Activated CD4-positive, alpha-beta memory T cell treated with anti-CD3 and anti-CD28 coated beads, Interleukin-2, amount 10 ng/mL, durations not matched to agents 7 days and 5 days (primary cell): ENCODE results near the gene YARS1. TPM values are rescaled to one million over a fixed set of nuclear protein-coding genes. Genes with fewer than 3 reads are reported as not detected.

Source experiments
- CTCF ChIA-PET: fragments of 350-600 bp; sonication (Branson Sonifier 250); formaldehyde crosslinking; loops from one replicate; lab custom pipeline; 2021; ENCODE audit warnings: antibody characterized with exemption, inconsistent platforms; lab: Charles Lee
- POLR2A ChIA-PET: fragments of 350-600 bp; sonication (Branson Sonifier 250); formaldehyde crosslinking; loops from one replicate; lab custom pipeline; 2021; ENCODE audit warnings: antibody characterized with exemption; lab: Charles Lee
- DNase-seq: peaks from one replicate; pipeline ENCODE4 v3.0.0-alpha.2; 2020
- H3K27ac Mint-ChIP-seq: one replicate; pipeline ENCODE4 v1.8.0; 2021; ENCODE audit warnings: mild to moderate bottlenecking, mixed read lengths
- H3K27me3 Mint-ChIP-seq: one replicate; pipeline ENCODE4 v1.8.0; 2021; ENCODE audit warnings: mixed read lengths
- H3K36me3 Mint-ChIP-seq: one replicate; pipeline ENCODE4 v1.8.0; 2021; ENCODE audit warnings: low read depth, mixed read lengths
- H3K4me1 Mint-ChIP-seq: one replicate; pipeline ENCODE4 v1.8.0; 2021; ENCODE audit warnings: mixed read lengths
- H3K4me3 Mint-ChIP-seq: one replicate; pipeline ENCODE4 v1.8.0; 2021; ENCODE audit warnings: mild to moderate bottlenecking, mixed read lengths
- H3K9me3 Mint-ChIP-seq: one replicate; pipeline ENCODE4 v1.8.0; 2021; ENCODE audit warnings: mixed read lengths
- total RNA-seq, 2 experiments: library from RNA; stranded (reverse); gene quantifications; one replicate each; pipeline ENCODE4 v1.2.3, GENCODE V29; 2021

YARS1 gene
- total RNA-seq, 2 experiments from 2014 or later: 204 to 214 TPM

DNA sequence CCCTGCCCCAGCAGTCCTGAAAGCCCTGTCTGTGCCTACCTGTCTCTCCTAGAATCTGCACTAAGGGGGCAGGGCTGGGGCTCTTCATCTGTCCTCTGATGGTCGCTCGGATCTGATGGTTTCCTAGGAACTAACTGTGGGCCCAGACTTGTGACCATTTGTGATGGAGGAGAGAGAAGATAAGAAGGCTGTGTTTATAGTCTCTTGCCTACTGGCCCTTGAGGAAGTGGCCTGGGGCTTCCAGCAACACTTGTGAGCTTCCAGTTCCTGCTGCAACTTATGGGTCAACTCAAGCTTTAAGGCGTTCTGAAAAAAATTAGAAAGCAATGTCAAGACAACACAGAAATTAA lies 61.4 kb downstream of the YARS1 start:
- H3K9me3 Mint-ChIP-seq: no peaks in the 10 kb centered on the region
- peaks cover 11% of the 10 kb centered on the region for H3K4me1 Mint-ChIP-seq
- no peaks in the 10 kb centered on the region for H3K36me3 Mint-ChIP-seq
- DNase-seq: no peak
- peaks cover 43% of the 10 kb centered on the region for H3K27me3 Mint-ChIP-seq
- H3K4me3 Mint-ChIP-seq: no peak overlapping the region
- ChIA-PET CTCF (no interaction called here), POLR2A (no interaction called here)
- no peak overlapping the region for H3K27ac Mint-ChIP-seq

DNA sequence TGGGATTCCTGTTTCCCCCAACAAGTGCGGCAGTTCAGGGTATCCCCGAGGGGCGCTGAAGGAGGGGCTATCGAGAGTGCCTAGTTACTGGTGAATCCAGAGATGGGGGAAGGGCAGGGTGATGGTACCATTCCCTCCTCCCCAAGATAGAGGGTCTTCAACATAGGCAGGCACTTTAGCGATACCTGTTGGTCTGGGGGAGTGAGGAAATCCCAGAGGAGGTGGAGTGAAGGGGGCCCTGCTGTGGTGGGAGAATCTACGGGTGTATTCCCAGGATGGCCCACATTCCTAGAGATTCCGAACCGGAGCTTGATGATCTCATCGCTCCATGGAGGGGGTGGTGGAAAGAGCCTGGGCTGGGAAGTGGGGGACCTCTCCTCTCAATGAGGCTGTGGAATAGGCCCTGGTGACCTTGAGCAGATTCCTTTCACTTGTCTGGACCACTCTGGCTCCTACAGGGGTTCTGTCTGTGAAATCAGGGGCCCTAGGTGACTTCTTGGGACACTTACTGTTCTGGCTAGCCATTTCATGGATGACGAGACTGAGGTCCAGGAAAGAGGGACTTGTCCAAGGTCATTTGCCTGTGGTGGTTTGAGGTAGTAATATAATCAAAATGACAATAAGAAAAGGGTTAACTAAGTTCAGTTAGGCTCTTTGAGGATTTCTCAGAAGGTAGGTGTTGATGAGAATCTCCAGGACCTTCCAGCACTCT lies 61.9 kb downstream of the YARS1 start:
- H3K27me3 Mint-ChIP-seq: peaks cover 43% of the 10 kb centered on the region
- no peak overlapping the region for H3K27ac Mint-ChIP-seq
- no peak for DNase-seq
- CTCF ChIA-PET: no interaction called here
- POLR2A ChIA-PET: no interaction called here
- peaks cover 11% of the 10 kb centered on the region for H3K4me1 Mint-ChIP-seq
- H3K36me3 Mint-ChIP-seq: no peaks in the 10 kb centered on the region
- H3K9me3 Mint-ChIP-seq: no peaks in the 10 kb centered on the region
- no peak overlapping the region for H3K4me3 Mint-ChIP-seq

DNA sequence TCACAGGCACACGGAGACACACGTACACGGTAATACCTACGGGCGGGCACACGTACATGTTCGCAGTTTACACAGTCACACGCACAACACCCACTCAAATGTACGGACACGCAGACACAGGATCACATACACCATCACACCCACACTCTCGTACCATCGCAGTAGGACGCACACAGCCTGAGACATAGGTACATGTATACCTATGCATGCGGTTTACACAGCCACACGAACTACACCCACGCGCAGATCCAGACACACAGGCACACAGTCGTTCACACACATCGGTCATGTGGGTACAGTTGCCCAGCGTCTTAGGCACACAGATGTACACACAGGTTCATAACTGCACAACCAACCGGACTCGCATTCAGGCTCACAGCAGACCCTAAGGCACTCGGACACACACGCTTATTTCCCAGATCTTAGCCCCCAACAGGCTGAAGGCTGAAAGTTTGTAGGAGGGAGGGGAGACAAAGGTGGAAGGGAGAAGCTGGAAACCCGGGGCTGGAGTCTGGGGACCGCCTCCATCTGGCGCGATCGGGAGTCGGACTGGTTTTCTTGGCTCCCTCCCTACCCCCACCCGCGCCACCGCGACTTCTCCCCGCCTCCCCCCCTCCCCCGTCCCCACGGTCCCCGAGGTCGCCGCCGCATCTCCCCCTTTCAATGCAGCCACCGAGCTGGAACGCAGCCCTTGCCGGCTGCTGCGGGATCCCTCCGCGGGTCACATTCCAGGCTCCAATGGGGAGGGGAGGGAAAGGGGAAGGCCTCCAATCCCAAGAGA lies 62.7 kb downstream of the YARS1 start:
- POLR2A ChIA-PET: no interaction called here
- no peak overlapping the region for H3K27ac Mint-ChIP-seq
- DNase-seq: peak; percentile 28
- peaks cover 43% of the 10 kb centered on the region for H3K27me3 Mint-ChIP-seq
- H3K36me3 Mint-ChIP-seq: no peaks in the 10 kb centered on the region
- peak overlapping the region; percentile 56 for H3K4me3 Mint-ChIP-seq
- CTCF ChIA-PET: interaction anchor here (1.8 kb wide), 1 partner anchor 34 kb away, joined by 3 read pairs; no protein-coding TSS in a partner anchor
- no peaks in the 10 kb centered on the region for H3K9me3 Mint-ChIP-seq
- H3K4me1 Mint-ChIP-seq: peaks cover 7% of the 10 kb centered on the region

DNA sequence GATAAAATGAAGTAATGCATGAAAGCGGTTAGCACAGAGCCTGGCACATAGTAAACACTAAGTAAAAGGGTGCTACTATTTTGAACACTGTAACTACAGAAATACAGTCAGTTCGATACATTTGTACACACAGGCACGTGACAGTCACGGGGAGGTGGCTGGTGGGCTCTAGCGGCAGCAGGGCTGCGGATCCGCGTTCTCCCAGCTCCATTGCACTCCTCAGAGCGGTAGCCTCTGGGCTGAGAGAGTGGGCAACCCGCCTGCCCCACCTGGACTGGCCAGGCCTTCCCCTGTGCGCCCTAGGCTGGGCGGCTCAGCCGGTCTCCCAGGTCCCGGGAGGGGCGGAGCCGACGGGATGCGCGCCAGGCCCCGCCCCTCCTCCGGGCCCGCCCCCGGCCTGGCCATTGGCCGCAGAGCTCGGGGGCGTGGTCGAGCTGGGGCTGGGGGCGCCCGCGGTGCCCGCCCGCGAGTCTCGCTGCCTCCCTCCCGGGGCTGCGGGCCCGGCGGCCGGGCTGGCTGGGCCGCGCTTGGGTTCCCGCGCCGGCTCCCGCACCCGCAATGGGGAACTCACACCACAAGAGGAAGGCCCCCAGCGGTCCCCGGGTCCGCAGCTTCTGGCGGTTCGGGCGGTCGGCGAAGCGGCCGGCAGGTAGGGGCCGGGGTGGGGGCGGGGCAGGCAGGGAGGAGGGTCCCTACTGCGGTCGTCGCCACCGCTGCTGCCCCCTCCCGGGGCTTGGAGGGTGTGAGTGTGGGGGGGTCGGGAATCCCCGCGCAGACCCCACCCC lies 63.4 kb downstream of the YARS1 start:
- POLR2A ChIA-PET: no interaction called here
- Mint-ChIP-seq H3K27ac (no peak overlapping the region), H3K4me1 (peaks cover 7% of the 10 kb centered on the region), H3K4me3 (peak overlapping the region; percentile 56), H3K9me3 (no peaks in the 10 kb centered on the region), H3K36me3 (no peaks in the 10 kb centered on the region), H3K27me3 (peaks cover 43% of the 10 kb centered on the region)
- DNase-seq: peak; percentile 62
- CTCF ChIA-PET: interaction anchor here (1.8 kb wide), 1 partner anchor 35 kb away, joined by 3 read pairs; no protein-coding TSS in a partner anchor

- Mint-ChIP-seq H3K4me1 (peaks cover 7% of the 10 kb centered on the region), H3K36me3 (no peaks in the 10 kb centered on the region), H3K9me3 (no peaks in the 10 kb centered on the region), H3K27me3 (peaks cover 24% of the 10 kb centered on the region), H3K27ac (no peak overlapping the region), H3K4me3 (no peak overlapping the region)
- no peak for DNase-seq
- ChIA-PET CTCF (interaction anchor here (0.7 to 0.8 kb wide), 2 partner anchors 20 to 38 kb away, joined by 3 read pairs; no protein-coding TSS in a partner anchor), POLR2A (no interaction called here)
Measured at GRCh38 chr1:32749771-32750170, 67.4 kb downstream of the YARS1 start.

DNA sequence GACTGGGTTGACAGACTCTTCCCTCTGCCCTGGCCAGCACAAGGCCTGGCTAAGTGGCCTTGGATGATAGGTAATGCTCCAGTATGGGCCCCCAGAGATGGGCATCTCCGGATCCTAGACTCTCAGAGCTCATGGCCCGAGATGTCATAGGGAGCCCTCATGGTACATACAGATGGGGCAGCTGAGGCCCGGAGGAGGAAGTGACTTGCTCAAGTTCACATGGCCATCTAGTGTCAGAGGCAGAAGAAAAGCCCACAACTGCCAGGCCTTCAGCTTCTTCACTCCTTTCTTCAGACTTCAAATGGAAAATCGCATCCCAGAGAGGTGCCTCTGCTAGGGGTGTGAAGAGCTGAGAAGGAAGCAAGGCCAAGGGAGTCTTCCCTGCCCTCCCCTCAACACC lies 67.8 kb downstream of the YARS1 start:
- Mint-ChIP-seq H3K4me3 (no peak overlapping the region), H3K9me3 (no peaks in the 10 kb centered on the region), H3K4me1 (peaks cover 5% of the 10 kb centered on the region), H3K36me3 (no peaks in the 10 kb centered on the region), H3K27ac (no peak overlapping the region), H3K27me3 (peaks cover 24% of the 10 kb centered on the region)
- no peak for DNase-seq
- ChIA-PET POLR2A (no interaction called here), CTCF (interaction anchor here (0.7 to 0.8 kb wide), 2 partner anchors 20 to 37 kb away, joined by 3 read pairs; no protein-coding TSS in a partner anchor)

GRCh38 chr1:32748926-32749325 lies 68.2 kb downstream of the YARS1 start:
- peaks cover 25% of the 10 kb centered on the region for H3K27me3 Mint-ChIP-seq
- DNase-seq: no peak
- no peaks in the 10 kb centered on the region for H3K9me3 Mint-ChIP-seq
- H3K27ac Mint-ChIP-seq: no peak overlapping the region
- H3K4me3 Mint-ChIP-seq: no peak overlapping the region
- H3K36me3 Mint-ChIP-seq: no peaks in the 10 kb centered on the region
- ChIA-PET POLR2A (no interaction called here), CTCF (no interaction called here)
- H3K4me1 Mint-ChIP-seq: peaks cover 2% of the 10 kb centered on the region

GRCh38 chr1:32748348-32748747 lies 68.8 kb downstream of the YARS1 start:
- H3K27me3 Mint-ChIP-seq: peaks cover 28% of the 10 kb centered on the region
- H3K4me1 Mint-ChIP-seq: peaks cover under 1% of the 10 kb centered on the region
- no peaks in the 10 kb centered on the region for H3K9me3 Mint-ChIP-seq
- no peaks in the 10 kb centered on the region for H3K36me3 Mint-ChIP-seq
- H3K4me3 Mint-ChIP-seq: no peak overlapping the region
- ChIA-PET POLR2A (no interaction called here), CTCF (no interaction called here)
- no peak overlapping the region for H3K27ac Mint-ChIP-seq
- DNase-seq: no peak

DNA sequence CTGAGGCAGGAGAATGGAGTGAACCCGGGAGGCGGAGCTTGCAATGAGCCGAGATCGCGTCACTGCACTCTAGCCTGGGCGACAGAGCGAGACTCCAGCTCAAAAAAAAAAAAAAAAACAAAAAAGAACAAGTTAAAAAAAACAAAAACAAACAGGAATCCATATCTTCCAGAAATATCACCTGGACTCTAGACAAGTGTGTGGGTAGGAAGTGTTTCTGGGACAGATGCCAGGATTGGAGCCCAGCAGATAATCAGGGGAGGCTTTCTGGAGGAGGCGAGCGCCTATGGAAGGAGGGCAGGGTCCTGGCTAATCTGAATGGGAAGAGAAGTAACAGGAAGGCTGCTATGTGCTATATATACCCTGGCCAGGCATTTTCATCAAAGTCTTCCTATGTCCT lies 71.0 kb downstream of the YARS1 start:
- no peaks in the 10 kb centered on the region for H3K36me3 Mint-ChIP-seq
- no peak overlapping the region for H3K27ac Mint-ChIP-seq
- no peaks in the 10 kb centered on the region for H3K9me3 Mint-ChIP-seq
- no peak for DNase-seq
- H3K4me3 Mint-ChIP-seq: no peak overlapping the region
- POLR2A ChIA-PET: no interaction called here
- peaks cover 29% of the 10 kb centered on the region for H3K27me3 Mint-ChIP-seq
- CTCF ChIA-PET: interaction anchor here (1.6 kb wide), 1 partner anchor 34 kb away, joined by 5 read pairs; no protein-coding TSS in a partner anchor
- H3K4me1 Mint-ChIP-seq: peaks cover 2% of the 10 kb centered on the region

- H3K4me3 Mint-ChIP-seq: no peak overlapping the region
- H3K9me3 Mint-ChIP-seq: no peaks in the 10 kb centered on the region
- ChIA-PET CTCF (no interaction called here), POLR2A (no interaction called here)
- DNase-seq: no peak
- H3K27me3 Mint-ChIP-seq: peaks cover 34% of the 10 kb centered on the region
- peaks cover 3% of the 10 kb centered on the region for H3K4me1 Mint-ChIP-seq
- no peaks in the 10 kb centered on the region for H3K36me3 Mint-ChIP-seq
- H3K27ac Mint-ChIP-seq: no peak overlapping the region
Measured at GRCh38 chr1:32744071-32744425, 73.1 kb downstream of the YARS1 start.

DNA sequence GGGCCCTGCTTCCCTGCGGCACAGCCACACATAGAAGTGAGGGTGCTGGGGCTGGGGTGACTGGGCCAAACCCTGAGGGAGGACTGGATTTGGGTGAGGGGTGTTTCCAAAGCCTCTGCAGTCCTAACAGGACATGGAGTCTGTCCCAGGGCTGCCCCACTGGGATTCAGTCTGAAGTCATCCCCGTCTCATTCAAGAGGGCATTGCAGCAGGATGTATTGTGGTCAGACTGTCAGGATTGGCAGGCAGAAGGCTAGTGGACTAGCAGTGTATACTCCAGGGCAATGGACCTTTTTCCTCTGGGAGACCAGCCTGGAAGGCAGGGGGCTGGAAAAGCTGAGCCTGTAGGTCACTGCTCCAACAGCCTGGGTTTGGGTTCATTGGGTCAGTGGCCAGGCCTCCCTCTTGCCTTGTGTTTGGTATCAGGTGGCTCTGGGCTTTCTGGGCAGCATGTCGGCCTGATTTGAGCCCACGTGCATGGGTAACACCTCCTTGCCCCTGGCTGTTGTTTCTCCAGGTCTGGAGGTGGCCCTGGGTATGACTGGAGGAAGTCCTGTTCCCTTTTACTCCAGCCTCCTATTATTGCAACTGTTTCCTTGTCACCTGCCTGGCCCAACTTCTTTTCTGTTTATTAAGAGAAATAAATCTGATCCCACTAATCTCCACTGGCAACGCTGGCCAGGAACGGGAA lies 73.6 kb downstream of the YARS1 start:
- peaks cover 3% of the 10 kb centered on the region for H3K4me1 Mint-ChIP-seq
- no peak for DNase-seq
- H3K4me3 Mint-ChIP-seq: no peak overlapping the region
- H3K27me3 Mint-ChIP-seq: peaks cover 34% of the 10 kb centered on the region
- H3K36me3 Mint-ChIP-seq: no peaks in the 10 kb centered on the region
- ChIA-PET CTCF (interaction anchor here (0.7 kb wide), 1 partner anchor 31 kb away, joined by 3 read pairs; no protein-coding TSS in a partner anchor), POLR2A (interaction anchor here (1.5 kb wide), 1 partner anchor 10 kb away, joined by 3 read pairs; no protein-coding TSS in a partner anchor)
- H3K27ac Mint-ChIP-seq: no peak overlapping the region
- H3K9me3 Mint-ChIP-seq: no peaks in the 10 kb centered on the region

GRCh38 chr1:32742956-32743355 lies 74.2 kb downstream of the YARS1 start:
- no peak overlapping the region for H3K27ac Mint-ChIP-seq
- ChIA-PET POLR2A (interaction anchor here (1.5 kb wide), 1 partner anchor 9 kb away, joined by 3 read pairs; no protein-coding TSS in a partner anchor), CTCF (interaction anchor here (0.7 to 1.0 kb wide), 2 partner anchors 29 to 31 kb away, joined by 3 read pairs; no protein-coding TSS in a partner anchor)
- H3K4me3 Mint-ChIP-seq: peak overlapping the region; percentile 48
- DNase-seq: no peak
- H3K36me3 Mint-ChIP-seq: no peaks in the 10 kb centered on the region
- H3K9me3 Mint-ChIP-seq: no peaks in the 10 kb centered on the region
- peaks cover 3% of the 10 kb centered on the region for H3K4me1 Mint-ChIP-seq
- peaks cover 34% of the 10 kb centered on the region for H3K27me3 Mint-ChIP-seq
